Muscle of leg (tissue), 11 donors: ENCODE measurements around the gene ARHGEF28. TPM values are rescaled to one million over a fixed set of nuclear protein-coding genes. Genes with fewer than 3 reads are reported as not detected.

Experiments used
- DNase-seq: peaks from one replicate; pipeline ENCODE4 v3.0.0; 2013
- H3K27ac ChIP-seq: one replicate; pipeline ENCODE4 v1.5.1; 2013; ENCODE audit warnings: mild to moderate bottlenecking, low read length, control low read depth
- H3K27me3 ChIP-seq: one replicate; pipeline ENCODE4 v1.6.1; 2013; ENCODE audit warnings: low read length; ENCODE audit not compliant: control insufficient read depth, insufficient read depth
- H3K36me3 ChIP-seq: one replicate; pipeline ENCODE4 v1.6.1; 2013; ENCODE audit warnings: low read length; ENCODE audit not compliant: control insufficient read depth, insufficient read depth
- H3K4me1 ChIP-seq: one replicate; pipeline ENCODE4 v1.6.1; 2013; ENCODE audit warnings: low read length; ENCODE audit not compliant: control insufficient read depth, insufficient read depth
- H3K4me3 ChIP-seq: one replicate; pipeline ENCODE4 v1.5.1; 2013; ENCODE audit warnings: low read length, control low read depth
- H3K9me3 ChIP-seq: replicated peaks from 2 replicates; pipeline ENCODE4 v1.6.1; 2013; ENCODE audit warnings: low read depth, low read length; ENCODE audit not compliant: control insufficient read depth
- WGBS: methylation state at CpG from one replicate; pipeline ENCODE4 v1.1.5; 2013; ENCODE audit warnings: missing lambda C conversion rate; ENCODE audit not compliant: insufficient coverage; 5-methylcytosine and 5-hydroxymethylcytosine counted together
- polyA plus RNA-seq, 8 donors: library from polyadenylated mRNA; unstranded; fragments of 120-200 nt; gene quantifications; one replicate each; pipeline versions ENCODE4 v1.2.1 to v1.2.3, GENCODE V29; 2013; ENCODE audit warnings: inconsistent platforms in 1 of 8, low replicate concordance in 1 of 8; ENCODE audit not compliant: insufficient read length in 8 of 8, insufficient read depth in 1 of 8
- total RNA-seq: library from RNA; stranded (reverse); fragments of 120-200 nt; gene quantifications from one replicate; pipeline ENCODE4 v1.2.4, GENCODE V29; 2013

ARHGEF28 gene
- total and polyA plus RNA-seq, 9 donors, result 1.6 to 5.1 (median 3.4) TPM

DNA sequence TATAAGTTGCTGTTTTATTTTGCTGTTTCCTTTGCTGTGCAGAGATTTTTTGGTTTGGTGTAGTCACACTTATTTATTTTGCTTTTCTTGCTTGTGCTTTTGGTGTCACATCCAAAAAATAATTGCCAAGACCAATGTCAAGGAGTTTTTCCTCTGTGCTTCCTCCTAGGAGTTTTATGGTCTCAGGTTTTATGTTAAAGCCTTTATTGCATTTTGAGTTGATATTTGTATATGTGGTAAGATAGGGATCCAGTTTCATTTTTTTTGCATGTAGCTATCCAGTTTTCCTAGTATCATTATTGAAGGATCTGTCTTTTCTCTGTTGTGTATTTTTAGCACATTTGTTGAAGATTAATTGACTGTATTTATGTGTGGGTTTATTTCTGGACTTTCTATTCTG, 210.6 kb downstream of the ARHGEF28 start:
- Histone ChIP-seq H3K36me3 (no peaks in the 10 kb centered on the region), H3K27me3 (no peaks in the 10 kb centered on the region), H3K9me3 (no peaks in the 10 kb centered on the region), H3K27ac (no peak overlapping the region), H3K4me1 (no peaks in the 10 kb centered on the region), H3K4me3 (no peak overlapping the region)
- DNase-seq, result no peak

DNA sequence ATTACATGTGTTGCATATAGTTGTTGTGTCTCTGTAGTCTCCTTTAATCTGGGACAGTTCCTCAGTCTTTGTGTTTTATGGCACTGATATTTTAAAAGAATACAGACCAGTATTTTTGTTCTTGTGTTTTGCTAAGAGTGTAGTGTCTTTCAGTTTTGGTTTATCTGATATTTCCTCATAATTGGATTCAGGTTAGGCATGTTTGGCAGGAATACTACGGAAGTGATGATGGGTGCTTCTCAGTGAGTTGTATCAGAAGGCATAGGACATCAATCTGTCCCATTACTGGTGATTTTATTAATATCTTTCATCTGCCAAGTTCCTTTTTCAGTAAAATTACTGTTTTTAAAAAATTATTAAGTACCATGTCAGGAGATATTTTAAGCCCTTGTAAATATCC, 212.9 kb downstream of the ARHGEF28 start:
- Histone ChIP-seq H3K27me3 (peaks cover 2% of the 10 kb centered on the region), H3K4me3 (no peak overlapping the region), H3K4me1 (no peaks in the 10 kb centered on the region), H3K9me3 (no peaks in the 10 kb centered on the region), H3K27ac (no peak overlapping the region), H3K36me3 (no peaks in the 10 kb centered on the region)
- no CpG with 5 or more reads among the region's 1 CpG for WGBS
- DNase-seq, result no peak

- Histone ChIP-seq H3K4me1 (no peaks in the 10 kb centered on the region), H3K4me3 (no peak overlapping the region), H3K9me3 (no peaks in the 10 kb centered on the region), H3K27ac (no peak overlapping the region), H3K27me3 (peaks cover 2% of the 10 kb centered on the region), H3K36me3 (no peaks in the 10 kb centered on the region)
- no peak for DNase-seq
These were observed 215.6 kb downstream of the ARHGEF28 start for GRCh38 chr5:73841641-73842040.

DNA sequence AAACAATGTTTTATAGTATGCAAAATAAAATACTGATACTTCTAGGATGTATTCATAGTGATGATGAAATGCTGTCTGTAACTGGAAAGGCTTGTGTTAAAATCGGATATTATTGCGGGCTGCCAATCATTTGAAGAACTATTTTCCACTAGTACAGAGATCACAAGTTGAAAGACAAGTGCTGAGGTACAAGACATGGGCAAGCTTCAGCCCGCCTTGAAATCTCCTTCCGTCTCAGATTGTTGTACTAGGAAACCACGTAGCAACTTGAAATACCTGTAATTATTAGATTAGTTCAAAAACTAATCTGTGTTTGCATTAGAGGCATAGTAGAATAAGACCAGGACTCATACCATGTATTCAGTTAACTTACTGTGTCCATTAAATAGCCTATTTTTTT, 218.2 kb downstream of the ARHGEF28 start:
- Histone ChIP-seq H3K4me1 (no peaks in the 10 kb centered on the region), H3K9me3 (no peaks in the 10 kb centered on the region), H3K27ac (no peak overlapping the region), H3K36me3 (no peaks in the 10 kb centered on the region), H3K4me3 (no peak overlapping the region), H3K27me3 (peaks cover 2% of the 10 kb centered on the region)
- no peak for DNase-seq
- no CpG with 5 or more reads among the region's 5 CpGs for WGBS

- Histone ChIP-seq H3K4me3 (no peak overlapping the region), H3K27ac (no peak overlapping the region), H3K9me3 (no peaks in the 10 kb centered on the region), H3K27me3 (no peaks in the 10 kb centered on the region), H3K36me3 (no peaks in the 10 kb centered on the region), H3K4me1 (no peaks in the 10 kb centered on the region)
- no peak for DNase-seq
- no CpG with 5 or more reads among the region's 2 CpGs for WGBS
These were observed 225.6 kb downstream of the ARHGEF28 start for GRCh38 chr5:73851471-73852181.

- WGBS, result no CpG with 5 or more reads among the region's 4 CpGs
- Histone ChIP-seq H3K9me3 (no peaks in the 10 kb centered on the region), H3K27me3 (no peaks in the 10 kb centered on the region), H3K4me3 (no peak overlapping the region), H3K4me1 (no peaks in the 10 kb centered on the region), H3K27ac (no peak overlapping the region), H3K36me3 (no peaks in the 10 kb centered on the region)
- DNase-seq, result no peak
These were observed 227.1 kb downstream of the ARHGEF28 start for GRCh38 chr5:73853091-73853490.

DNA sequence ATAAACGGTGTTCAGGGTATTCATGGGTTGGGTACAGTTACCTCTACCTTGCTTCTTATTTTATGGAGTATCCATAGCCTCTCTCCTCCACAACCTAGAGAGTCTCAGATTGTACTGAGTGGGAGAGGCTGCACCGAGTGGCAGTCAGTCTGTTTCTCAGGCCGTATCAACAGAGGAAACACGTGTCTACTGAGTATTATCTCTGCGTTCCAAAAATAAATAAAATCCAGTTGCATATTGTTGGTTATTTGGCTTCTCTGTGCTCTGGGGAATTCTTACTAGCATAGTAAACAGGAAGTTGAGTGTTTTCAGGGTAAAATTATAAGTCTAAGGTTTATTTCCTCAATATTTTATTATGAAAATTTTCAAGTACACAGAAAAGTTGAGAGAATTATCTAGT, 231.0 kb downstream of the ARHGEF28 start:
- Histone ChIP-seq H3K9me3 (no peaks in the 10 kb centered on the region), H3K27ac (no peak overlapping the region), H3K4me1 (no peaks in the 10 kb centered on the region), H3K4me3 (no peak overlapping the region), H3K27me3 (peaks cover 2% of the 10 kb centered on the region), H3K36me3 (no peaks in the 10 kb centered on the region)
- no CpG with 5 or more reads among the region's 5 CpGs for WGBS
- DNase-seq, result peak; percentile 74

DNA sequence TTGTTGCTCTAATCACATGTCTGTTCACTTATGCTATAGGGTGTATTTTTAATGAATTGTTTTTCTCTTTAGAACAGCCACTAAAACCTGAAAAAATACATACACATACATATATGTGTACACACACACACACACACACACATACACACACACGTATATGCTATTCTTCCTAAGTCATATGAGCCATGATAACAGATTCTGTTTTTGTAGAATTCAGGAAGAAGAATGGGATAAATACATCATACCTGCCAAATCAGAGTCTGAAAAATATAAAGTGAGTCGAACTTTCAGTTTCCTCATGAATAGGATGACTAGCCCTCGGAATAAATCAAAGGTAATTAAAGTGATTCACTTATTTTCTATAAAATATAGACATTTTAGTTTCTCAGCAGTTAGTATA, 231.4 kb downstream of the ARHGEF28 start:
- Histone ChIP-seq H3K27me3 (peaks cover 2% of the 10 kb centered on the region), H3K27ac (no peak overlapping the region), H3K4me1 (no peaks in the 10 kb centered on the region), H3K4me3 (no peak overlapping the region), H3K9me3 (no peaks in the 10 kb centered on the region), H3K36me3 (no peaks in the 10 kb centered on the region)
- DNase-seq, result no peak
- no CpG with 5 or more reads among the region's 3 CpGs for WGBS

- no peak for DNase-seq
- 71% methylated on average over 2 of the region's 4 CpGs for WGBS
- Histone ChIP-seq H3K4me1 (no peaks in the 10 kb centered on the region), H3K27me3 (peaks cover 2% of the 10 kb centered on the region), H3K9me3 (no peaks in the 10 kb centered on the region), H3K27ac (no peak overlapping the region), H3K4me3 (no peak overlapping the region), H3K36me3 (no peaks in the 10 kb centered on the region)
These were observed 232.1 kb downstream of the ARHGEF28 start for GRCh38 chr5:73858054-73858453.

DNA sequence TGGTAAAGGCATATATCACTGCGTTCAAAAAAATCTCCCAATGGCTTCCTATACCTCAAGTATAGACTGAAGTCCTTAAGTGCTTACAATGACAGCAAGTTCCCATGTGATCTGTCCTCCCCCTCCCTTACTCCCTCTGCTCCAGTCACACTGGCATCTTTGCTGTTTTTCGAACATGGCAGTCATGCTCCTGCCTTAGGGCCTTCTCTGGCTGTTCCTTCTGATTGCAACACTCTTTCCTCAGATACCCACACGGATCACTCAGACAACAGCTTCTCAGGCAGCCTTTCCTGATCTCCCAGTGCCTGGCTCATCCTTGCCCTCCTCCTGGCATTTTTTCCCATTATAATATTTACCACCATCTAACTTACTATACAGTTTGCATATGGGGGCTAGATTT, 232.8 kb downstream of the ARHGEF28 start:
- H3K27me3 ChIP-seq, result peaks cover 2% of the 10 kb centered on the region
- H3K4me1 ChIP-seq, result no peaks in the 10 kb centered on the region
- 92% methylated on average over 3 of the region's 3 CpGs for WGBS
- H3K36me3 ChIP-seq, result no peaks in the 10 kb centered on the region
- no peaks in the 10 kb centered on the region for H3K9me3 ChIP-seq
- no peak overlapping the region for H3K27ac ChIP-seq
- H3K4me3 ChIP-seq, result no peak overlapping the region
- no peak for DNase-seq

DNA sequence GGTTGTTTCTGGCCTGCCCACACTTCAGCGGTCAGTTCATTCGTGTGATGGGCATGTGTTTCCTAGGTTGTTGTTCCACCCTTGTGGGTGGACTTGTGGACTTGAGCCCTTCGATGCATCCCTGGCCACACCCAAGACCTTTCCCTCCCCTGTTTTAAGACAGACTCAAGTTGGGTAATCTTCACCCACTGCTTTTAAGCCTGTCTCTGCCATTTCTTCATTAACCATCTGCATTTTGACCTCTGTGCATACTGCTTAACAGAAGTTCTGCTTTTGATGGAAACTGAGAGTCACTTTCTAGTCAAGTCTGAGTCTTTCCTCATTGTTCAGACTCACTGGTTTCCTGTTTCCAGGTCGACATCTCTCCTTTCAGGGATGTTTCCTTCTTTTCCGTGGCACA, 233.7 kb downstream of the ARHGEF28 start:
- DNase-seq, result peak; percentile 18
- Histone ChIP-seq H3K27me3 (peaks cover 2% of the 10 kb centered on the region), H3K9me3 (no peaks in the 10 kb centered on the region), H3K36me3 (no peaks in the 10 kb centered on the region), H3K4me1 (no peaks in the 10 kb centered on the region), H3K4me3 (no peak overlapping the region), H3K27ac (no peak overlapping the region)
- WGBS, result 54% methylated on average over 3 of the region's 5 CpGs
